Measurements from ENCODE around the gene PRDM16.

DNA sequence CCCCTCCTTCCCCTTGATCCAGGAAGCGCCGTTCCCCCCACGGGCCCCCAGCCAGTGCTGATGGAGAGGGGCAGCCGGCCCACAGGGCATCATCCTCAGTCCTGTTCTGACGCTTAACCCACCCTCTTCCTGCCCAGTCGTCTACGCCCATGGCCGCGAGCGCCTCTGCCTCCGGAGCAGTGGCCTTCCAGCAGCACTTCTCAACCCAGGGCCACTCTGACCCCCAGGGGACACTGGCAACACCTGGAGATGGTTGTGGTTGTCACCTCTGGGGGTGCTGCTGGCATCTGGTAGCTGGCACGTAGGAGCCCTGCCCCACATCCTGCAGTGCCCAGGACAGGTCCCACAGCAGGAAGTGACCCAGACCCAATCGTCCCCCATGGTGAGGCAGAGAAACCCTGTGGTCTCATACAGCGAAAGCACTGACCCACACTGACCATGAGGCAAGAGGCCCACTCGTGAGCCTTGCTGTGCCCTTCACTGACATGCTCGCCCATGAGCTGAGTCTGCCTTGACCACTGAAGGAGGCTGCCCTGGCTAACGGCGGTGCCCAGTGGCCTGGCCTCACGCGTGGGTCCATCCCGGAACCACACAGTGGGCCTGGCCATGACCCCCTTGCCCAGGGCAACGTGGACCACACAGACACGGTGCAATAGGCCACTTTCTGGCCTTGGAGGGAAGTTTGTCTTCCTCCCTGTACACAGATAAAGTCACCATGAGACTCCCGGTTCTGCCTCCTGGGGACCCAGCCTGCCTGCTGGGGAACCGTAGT lies 288.7 kb downstream of the PRDM16 start:
- TF ChIP-seq, protein P1, sequence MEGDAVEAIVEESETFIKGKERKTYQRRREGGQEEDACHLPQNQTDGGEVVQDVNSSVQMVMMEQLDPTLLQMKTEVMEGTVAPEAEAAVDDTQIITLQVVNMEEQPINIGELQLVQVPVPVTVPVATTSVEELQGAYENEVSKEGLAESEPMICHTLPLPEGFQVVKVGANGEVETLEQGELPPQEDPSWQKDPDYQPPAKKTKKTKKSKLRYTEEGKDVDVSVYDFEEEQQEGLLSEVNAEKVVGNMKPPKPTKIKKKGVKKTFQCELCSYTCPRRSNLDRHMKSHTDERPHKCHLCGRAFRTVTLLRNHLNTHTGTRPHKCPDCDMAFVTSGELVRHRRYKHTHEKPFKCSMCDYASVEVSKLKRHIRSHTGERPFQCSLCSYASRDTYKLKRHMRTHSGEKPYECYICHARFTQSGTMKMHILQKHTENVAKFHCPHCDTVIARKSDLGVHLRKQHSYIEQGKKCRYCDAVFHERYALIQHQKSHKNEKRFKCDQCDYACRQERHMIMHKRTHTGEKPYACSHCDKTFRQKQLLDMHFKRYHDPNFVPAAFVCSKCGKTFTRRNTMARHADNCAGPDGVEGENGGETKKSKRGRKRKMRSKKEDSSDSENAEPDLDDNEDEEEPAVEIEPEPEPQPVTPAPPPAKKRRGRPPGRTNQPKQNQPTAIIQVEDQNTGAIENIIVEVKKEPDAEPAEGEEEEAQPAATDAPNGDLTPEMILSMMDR (IDR thresholded peaks at IDR 0.05 in 2 of 3, conservative IDR thresholded peaks at IDR 0.05 in 1 of 3; ENCODE audit: borderline replicate concordance in 1 of 3, insufficient read depth in 1 of 3, low read depth in 2 of 3, low read length in 2 of 3) = no peak
- no peak for TF ChIP-seq POLR2A (IDR thresholded peaks at IDR 0.05; ENCODE audit: borderline replicate concordance, extremely low read depth, insufficient read depth, insufficient read length)
- no peak for TF ChIP-seq SP1 (IDR thresholded peaks at IDR 0.05; ENCODE audit: low read depth)
- TF ChIP-seq, protein P2, sequence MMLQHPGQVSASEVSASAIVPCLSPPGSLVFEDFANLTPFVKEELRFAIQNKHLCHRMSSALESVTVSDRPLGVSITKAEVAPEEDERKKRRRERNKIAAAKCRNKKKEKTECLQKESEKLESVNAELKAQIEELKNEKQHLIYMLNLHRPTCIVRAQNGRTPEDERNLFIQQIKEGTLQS (IDR thresholded peaks at IDR 0.05) = no peak
